ENCODE data around the gene ARHGEF28.

GRCh38 chr5:73652391-73652790, 26.4 kb downstream of the ARHGEF28 start:
- TF ChIP-seq CTCF (IDR thresholded peaks at IDR 0.05; ENCODE audit: low read depth, low read length, poor library complexity, severe bottlenecking) (no peak), EZH2phosphoT487 (IDR thresholded peaks at IDR 0.05; ENCODE audit: borderline replicate concordance, low read length) (no peak)

All from DOHH2 (cell line).